ENCODE measurements around the gene DHRS7B.

Gene DHRS7B

GRCh38 chr17:21168555-21168865 lies 41.7 kb downstream of the DHRS7B start:
- WGBS (ENCODE audit: insufficient coverage) = 97% methylated on average over 12 of the region's 12 CpGs
- Histone ChIP-seq H3K27me3 (replicated peaks in 2 of 5; ENCODE audit: control insufficient read depth in 4 of 5, insufficient read depth in 5 of 5, low read length in 4 of 5) (no peaks in the 10 kb centered on the region), H3K27ac (ENCODE audit: insufficient read depth in 1 of 2, low read depth in 1 of 2, low read length in 2 of 2, poor library complexity in 1 of 2, severe bottlenecking in 2 of 2) (no peak overlapping the region), H3K9me3 (ENCODE audit: control extremely low read depth in 1 of 5, control insufficient read depth in 4 of 5, insufficient read depth in 2 of 5, low read depth in 1 of 5, low read length in 4 of 5) (no peaks in the 10 kb centered on the region), H3K4me1 (ENCODE audit: control extremely low read depth in 1 of 4, control insufficient read depth in 4 of 4, insufficient read depth in 4 of 4, low read length in 3 of 4) (peaks cover 0 to 4% (median 2%) of the 10 kb centered on the region in 4 experiments), H3K36me3 (ENCODE audit: control insufficient read depth in 4 of 4, insufficient read depth in 4 of 4, low read length in 3 of 4) (peaks cover 0 to 15% (median 7%) of the 10 kb centered on the region in 4 experiments), H3K4me3 (ENCODE audit: control insufficient read depth in 1 of 7, extremely low read depth in 1 of 7, insufficient read depth in 4 of 7, low read depth in 2 of 7, low read length in 6 of 7) (no peak overlapping the region)
- no peak for DNase-seq
- ChIA-PET POLR2A (no interaction called here), CTCF (no interaction called here)

GRCh38 chr17:21169496-21169895 lies 42.7 kb downstream of the DHRS7B start:
- ChIA-PET CTCF (interaction anchor here (1.0 to 1.5 kb wide), 2 partner anchors 21 to 121 kb away, joined by 3 to 4 read pairs; no protein-coding TSS in a partner anchor), POLR2A (no interaction called here)
- H3K27me3 ChIP-seq (replicated peaks in 2 of 5; ENCODE audit: control insufficient read depth in 4 of 5, insufficient read depth in 5 of 5, low read length in 4 of 5) = no peaks in the 10 kb centered on the region
- H3K27ac ChIP-seq (ENCODE audit: insufficient read depth in 1 of 2, low read depth in 1 of 2, low read length in 2 of 2, poor library complexity in 1 of 2, severe bottlenecking in 2 of 2) = no peak overlapping the region
- WGBS (ENCODE audit: insufficient coverage) = 92% methylated on average over 6 of the region's 7 CpGs
- DNase-seq = no peak
- H3K4me3 ChIP-seq (ENCODE audit: control insufficient read depth in 1 of 7, extremely low read depth in 1 of 7, insufficient read depth in 4 of 7, low read depth in 2 of 7, low read length in 6 of 7) = no peak overlapping the region
- peaks cover 0 to 20% (median 12%) of the 10 kb centered on the region in 4 experiments for H3K36me3 ChIP-seq (ENCODE audit: control insufficient read depth in 4 of 4, insufficient read depth in 4 of 4, low read length in 3 of 4)
- H3K9me3 ChIP-seq (ENCODE audit: control extremely low read depth in 1 of 5, control insufficient read depth in 4 of 5, insufficient read depth in 2 of 5, low read depth in 1 of 5, low read length in 4 of 5) = no peaks in the 10 kb centered on the region
- H3K4me1 ChIP-seq (ENCODE audit: control extremely low read depth in 1 of 4, control insufficient read depth in 4 of 4, insufficient read depth in 4 of 4, low read length in 3 of 4) = peaks cover 0 to 4% (median 2%) of the 10 kb centered on the region in 4 experiments

- POLR2A ChIA-PET = no interaction called here
- no peak overlapping the region for H3K4me3 ChIP-seq (ENCODE audit: control insufficient read depth in 1 of 7, extremely low read depth in 1 of 7, insufficient read depth in 4 of 7, low read depth in 2 of 7, low read length in 6 of 7)
- CTCF ChIA-PET = interaction anchor here (1.5 kb wide), 1 partner anchor 123 kb away, joined by 3 read pairs; no protein-coding TSS in a partner anchor
These were observed 44.0 kb downstream of the DHRS7B start for GRCh38 chr17:21170809-21171208.

GRCh38 chr17:21171309-21171922 lies 44.7 kb downstream of the DHRS7B start:
- CTCF ChIA-PET = no interaction called here
- POLR2A ChIA-PET = no interaction called here
- H3K36me3 ChIP-seq (ENCODE audit: control insufficient read depth in 4 of 4, insufficient read depth in 4 of 4, low read length in 3 of 4) = peaks cover 0 to 31% (median 15%) of the 10 kb centered on the region in 4 experiments
- no peaks in the 10 kb centered on the region for H3K27me3 ChIP-seq (replicated peaks in 2 of 5; ENCODE audit: control insufficient read depth in 4 of 5, insufficient read depth in 5 of 5, low read length in 4 of 5)
- no peaks in the 10 kb centered on the region for H3K9me3 ChIP-seq (ENCODE audit: control extremely low read depth in 1 of 5, control insufficient read depth in 4 of 5, insufficient read depth in 2 of 5, low read depth in 1 of 5, low read length in 4 of 5)
- peaks cover 0 to 4% (median 2%) of the 10 kb centered on the region in 4 experiments for H3K4me1 ChIP-seq (ENCODE audit: control extremely low read depth in 1 of 4, control insufficient read depth in 4 of 4, insufficient read depth in 4 of 4, low read length in 3 of 4)
- WGBS (ENCODE audit: insufficient coverage) = 98% methylated on average over 10 of the region's 12 CpGs
- no peak for DNase-seq
- no peak overlapping the region for H3K27ac ChIP-seq (ENCODE audit: insufficient read depth in 1 of 2, low read depth in 1 of 2, low read length in 2 of 2, poor library complexity in 1 of 2, severe bottlenecking in 2 of 2)
- H3K4me3 ChIP-seq (ENCODE audit: control insufficient read depth in 1 of 7, extremely low read depth in 1 of 7, insufficient read depth in 4 of 7, low read depth in 2 of 7, low read length in 6 of 7) = no peak overlapping the region

More at GRCh38 chr17:21170809-21171208, 44.0 kb downstream of the DHRS7B start:
- Histone ChIP-seq H3K36me3 (ENCODE audit: control insufficient read depth in 4 of 4, insufficient read depth in 4 of 4, low read length in 3 of 4) (peaks cover 0 to 31% (median 15%) of the 10 kb centered on the region in 4 experiments), H3K4me1 (ENCODE audit: control extremely low read depth in 1 of 4, control insufficient read depth in 4 of 4, insufficient read depth in 4 of 4, low read length in 3 of 4) (peaks cover 0 to 4% (median 2%) of the 10 kb centered on the region in 4 experiments), H3K27me3 (replicated peaks in 2 of 5; ENCODE audit: control insufficient read depth in 4 of 5, insufficient read depth in 5 of 5, low read length in 4 of 5) (no peaks in the 10 kb centered on the region), H3K27ac (ENCODE audit: insufficient read depth in 1 of 2, low read depth in 1 of 2, low read length in 2 of 2, poor library complexity in 1 of 2, severe bottlenecking in 2 of 2) (no peak overlapping the region), H3K9me3 (ENCODE audit: control extremely low read depth in 1 of 5, control insufficient read depth in 4 of 5, insufficient read depth in 2 of 5, low read depth in 1 of 5, low read length in 4 of 5) (no peaks in the 10 kb centered on the region)
- WGBS (ENCODE audit: insufficient coverage) = 71% methylated on average over 3 of the region's 7 CpGs
- no peak for DNase-seq

- H3K9me3 ChIP-seq (ENCODE audit: control extremely low read depth in 1 of 5, control insufficient read depth in 4 of 5, insufficient read depth in 2 of 5, low read depth in 1 of 5, low read length in 4 of 5) = no peaks in the 10 kb centered on the region
- no peak overlapping the region for H3K4me3 ChIP-seq (ENCODE audit: control insufficient read depth in 1 of 7, extremely low read depth in 1 of 7, insufficient read depth in 4 of 7, low read depth in 2 of 7, low read length in 6 of 7)
- H3K36me3 ChIP-seq (ENCODE audit: control insufficient read depth in 4 of 4, insufficient read depth in 4 of 4, low read length in 3 of 4) = peaks cover 0 to 31% (median 15%) of the 10 kb centered on the region in 4 experiments
- ChIA-PET POLR2A (no interaction called here), CTCF (no interaction called here)
- H3K4me1 ChIP-seq (ENCODE audit: control extremely low read depth in 1 of 4, control insufficient read depth in 4 of 4, insufficient read depth in 4 of 4, low read length in 3 of 4) = peaks cover 0 to 4% (median 2%) of the 10 kb centered on the region in 4 experiments
- H3K27me3 ChIP-seq (replicated peaks in 2 of 5; ENCODE audit: control insufficient read depth in 4 of 5, insufficient read depth in 5 of 5, low read length in 4 of 5) = no peaks in the 10 kb centered on the region
- DNase-seq = no peak
- H3K27ac ChIP-seq (ENCODE audit: insufficient read depth in 1 of 2, low read depth in 1 of 2, low read length in 2 of 2, poor library complexity in 1 of 2, severe bottlenecking in 2 of 2) = no peak overlapping the region
- WGBS (ENCODE audit: insufficient coverage) = over 99% methylated on average over 15 of the region's 17 CpGs
These were observed 45.3 kb downstream of the DHRS7B start for GRCh38 chr17:21171970-21172510.

- H3K27ac ChIP-seq (ENCODE audit: insufficient read depth in 1 of 2, low read depth in 1 of 2, low read length in 2 of 2, poor library complexity in 1 of 2, severe bottlenecking in 2 of 2) = no peak overlapping the region
- H3K4me3 ChIP-seq (ENCODE audit: control insufficient read depth in 1 of 7, extremely low read depth in 1 of 7, insufficient read depth in 4 of 7, low read depth in 2 of 7, low read length in 6 of 7) = no peak overlapping the region
- peaks cover 0 to 4% (median 2%) of the 10 kb centered on the region in 4 experiments for H3K4me1 ChIP-seq (ENCODE audit: control extremely low read depth in 1 of 4, control insufficient read depth in 4 of 4, insufficient read depth in 4 of 4, low read length in 3 of 4)
- H3K36me3 ChIP-seq (ENCODE audit: control insufficient read depth in 4 of 4, insufficient read depth in 4 of 4, low read length in 3 of 4) = peaks cover 0 to 34% (median 16%) of the 10 kb centered on the region in 4 experiments
- H3K27me3 ChIP-seq (replicated peaks in 2 of 5; ENCODE audit: control insufficient read depth in 4 of 5, insufficient read depth in 5 of 5, low read length in 4 of 5) = no peaks in the 10 kb centered on the region
- CTCF ChIA-PET = interaction anchor here (1.1 kb wide), 2 partner anchors 18 to 23 kb away, joined by 3 to 4 read pairs; no protein-coding TSS in a partner anchor
- WGBS (ENCODE audit: insufficient coverage) = 100% methylated on average over 1 of the region's 6 CpGs
- H3K9me3 ChIP-seq (ENCODE audit: control extremely low read depth in 1 of 5, control insufficient read depth in 4 of 5, insufficient read depth in 2 of 5, low read depth in 1 of 5, low read length in 4 of 5) = no peaks in the 10 kb centered on the region
- DNase-seq = no peak
- POLR2A ChIA-PET = no interaction called here
These were observed 46.1 kb downstream of the DHRS7B start for GRCh38 chr17:21172846-21173245.

GRCh38 chr17:21173543-21173942 lies 46.8 kb downstream of the DHRS7B start:
- ChIA-PET CTCF (interaction anchor here (0.7 to 1.1 kb wide), 3 partner anchors 13 to 22 kb away, joined by 3 to 4 read pairs (median 3); no protein-coding TSS in a partner anchor), POLR2A (no interaction called here)
- Histone ChIP-seq H3K27me3 (replicated peaks in 2 of 5; ENCODE audit: control insufficient read depth in 4 of 5, insufficient read depth in 5 of 5, low read length in 4 of 5) (no peaks in the 10 kb centered on the region), H3K4me1 (ENCODE audit: control extremely low read depth in 1 of 4, control insufficient read depth in 4 of 4, insufficient read depth in 4 of 4, low read length in 3 of 4) (peaks cover 0 to 4% (median 2%) of the 10 kb centered on the region in 4 experiments), H3K36me3 (ENCODE audit: control insufficient read depth in 4 of 4, insufficient read depth in 4 of 4, low read length in 3 of 4) (peaks cover 0 to 34% (median 16%) of the 10 kb centered on the region in 4 experiments), H3K9me3 (ENCODE audit: control extremely low read depth in 1 of 5, control insufficient read depth in 4 of 5, insufficient read depth in 2 of 5, low read depth in 1 of 5, low read length in 4 of 5) (no peaks in the 10 kb centered on the region), H3K27ac (ENCODE audit: insufficient read depth in 1 of 2, low read depth in 1 of 2, low read length in 2 of 2, poor library complexity in 1 of 2, severe bottlenecking in 2 of 2) (no peak overlapping the region), H3K4me3 (ENCODE audit: control insufficient read depth in 1 of 7, extremely low read depth in 1 of 7, insufficient read depth in 4 of 7, low read depth in 2 of 7, low read length in 6 of 7) (no peak overlapping the region)
- DNase-seq = no peak
- 100% methylated on average over 1 of the region's 2 CpGs for WGBS (ENCODE audit: insufficient coverage)
